ENCODE measurements around the gene HIPK3. TPM values are rescaled to one million over a fixed set of nuclear protein-coding genes. Genes with fewer than 3 reads are reported as not detected.

HIPK3 gene
- total RNA-seq, 1 donor from 2014 or later = 100 TPM

GRCh38 chr11:33373636-33374035 is 116.5 kb downstream of the HIPK3 start:
- DNase-seq (ENCODE audit: low read depth) = no peak
- H3K36me3 ChIP-seq (ENCODE audit: control insufficient read depth, insufficient read depth, low read length) = no peaks in the 10 kb centered on the region
- no peak for FAIRE-seq
- H3K4me3 ChIP-seq (ENCODE audit: low read depth, low read length) = no peak overlapping the region
- H3K27me3 ChIP-seq (ENCODE audit: control insufficient read depth, insufficient read depth, low read length) = no peaks in the 10 kb centered on the region
- TF ChIP-seq, protein P1, sequence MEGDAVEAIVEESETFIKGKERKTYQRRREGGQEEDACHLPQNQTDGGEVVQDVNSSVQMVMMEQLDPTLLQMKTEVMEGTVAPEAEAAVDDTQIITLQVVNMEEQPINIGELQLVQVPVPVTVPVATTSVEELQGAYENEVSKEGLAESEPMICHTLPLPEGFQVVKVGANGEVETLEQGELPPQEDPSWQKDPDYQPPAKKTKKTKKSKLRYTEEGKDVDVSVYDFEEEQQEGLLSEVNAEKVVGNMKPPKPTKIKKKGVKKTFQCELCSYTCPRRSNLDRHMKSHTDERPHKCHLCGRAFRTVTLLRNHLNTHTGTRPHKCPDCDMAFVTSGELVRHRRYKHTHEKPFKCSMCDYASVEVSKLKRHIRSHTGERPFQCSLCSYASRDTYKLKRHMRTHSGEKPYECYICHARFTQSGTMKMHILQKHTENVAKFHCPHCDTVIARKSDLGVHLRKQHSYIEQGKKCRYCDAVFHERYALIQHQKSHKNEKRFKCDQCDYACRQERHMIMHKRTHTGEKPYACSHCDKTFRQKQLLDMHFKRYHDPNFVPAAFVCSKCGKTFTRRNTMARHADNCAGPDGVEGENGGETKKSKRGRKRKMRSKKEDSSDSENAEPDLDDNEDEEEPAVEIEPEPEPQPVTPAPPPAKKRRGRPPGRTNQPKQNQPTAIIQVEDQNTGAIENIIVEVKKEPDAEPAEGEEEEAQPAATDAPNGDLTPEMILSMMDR (IDR thresholded peaks at IDR 0.05; ENCODE audit: insufficient read depth, low read length, severe bottlenecking) = no peak

GRCh38 chr11:33375236-33375635 is 118.1 kb downstream of the HIPK3 start:
- no peak for DNase-seq (ENCODE audit: low read depth)
- TF ChIP-seq, protein P1 (IDR thresholded peaks at IDR 0.05; ENCODE audit: insufficient read depth, low read length, severe bottlenecking) = no peak
- Histone ChIP-seq H3K4me3 (ENCODE audit: low read depth, low read length) (peak overlapping the region; percentile 41), H3K36me3 (ENCODE audit: control insufficient read depth, insufficient read depth, low read length) (no peaks in the 10 kb centered on the region), H3K27me3 (ENCODE audit: control insufficient read depth, insufficient read depth, low read length) (no peaks in the 10 kb centered on the region)
- FAIRE-seq = no peak

GRCh38 chr11:33375688-33376311 is 118.6 kb downstream of the HIPK3 start, which contains the start of gene KIAA1549L:
TSS of gene KIAA1549L (plus strand) at chr11:33376108.
- H3K36me3 ChIP-seq (ENCODE audit: control insufficient read depth, insufficient read depth, low read length) = no peaks in the 10 kb centered on the region
- FAIRE-seq (no peak), DNase-seq (ENCODE audit: low read depth) (no peak)
- no peaks in the 10 kb centered on the region for H3K27me3 ChIP-seq (ENCODE audit: control insufficient read depth, insufficient read depth, low read length)
- H3K4me3 ChIP-seq (ENCODE audit: low read depth, low read length) = peak within 1 kb of the TSS; percentile 41
- TF ChIP-seq, protein P1 (IDR thresholded peaks at IDR 0.05; ENCODE audit: insufficient read depth, low read length, severe bottlenecking) = no peak

- TF ChIP-seq, protein P1 (IDR thresholded peaks at IDR 0.05; ENCODE audit: insufficient read depth, low read length, severe bottlenecking) = no peak
- Histone ChIP-seq H3K36me3 (ENCODE audit: control insufficient read depth, insufficient read depth, low read length) (no peaks in the 10 kb centered on the region), H3K4me3 (ENCODE audit: low read depth, low read length) (peak overlapping the region; percentile 41), H3K27me3 (ENCODE audit: control insufficient read depth, insufficient read depth, low read length) (no peaks in the 10 kb centered on the region)
- FAIRE-seq (no peak), DNase-seq (ENCODE audit: low read depth) (no peak)
Observed at GRCh38 chr11:33376331-33377310, 119.4 kb downstream of the HIPK3 start.

DNA sequence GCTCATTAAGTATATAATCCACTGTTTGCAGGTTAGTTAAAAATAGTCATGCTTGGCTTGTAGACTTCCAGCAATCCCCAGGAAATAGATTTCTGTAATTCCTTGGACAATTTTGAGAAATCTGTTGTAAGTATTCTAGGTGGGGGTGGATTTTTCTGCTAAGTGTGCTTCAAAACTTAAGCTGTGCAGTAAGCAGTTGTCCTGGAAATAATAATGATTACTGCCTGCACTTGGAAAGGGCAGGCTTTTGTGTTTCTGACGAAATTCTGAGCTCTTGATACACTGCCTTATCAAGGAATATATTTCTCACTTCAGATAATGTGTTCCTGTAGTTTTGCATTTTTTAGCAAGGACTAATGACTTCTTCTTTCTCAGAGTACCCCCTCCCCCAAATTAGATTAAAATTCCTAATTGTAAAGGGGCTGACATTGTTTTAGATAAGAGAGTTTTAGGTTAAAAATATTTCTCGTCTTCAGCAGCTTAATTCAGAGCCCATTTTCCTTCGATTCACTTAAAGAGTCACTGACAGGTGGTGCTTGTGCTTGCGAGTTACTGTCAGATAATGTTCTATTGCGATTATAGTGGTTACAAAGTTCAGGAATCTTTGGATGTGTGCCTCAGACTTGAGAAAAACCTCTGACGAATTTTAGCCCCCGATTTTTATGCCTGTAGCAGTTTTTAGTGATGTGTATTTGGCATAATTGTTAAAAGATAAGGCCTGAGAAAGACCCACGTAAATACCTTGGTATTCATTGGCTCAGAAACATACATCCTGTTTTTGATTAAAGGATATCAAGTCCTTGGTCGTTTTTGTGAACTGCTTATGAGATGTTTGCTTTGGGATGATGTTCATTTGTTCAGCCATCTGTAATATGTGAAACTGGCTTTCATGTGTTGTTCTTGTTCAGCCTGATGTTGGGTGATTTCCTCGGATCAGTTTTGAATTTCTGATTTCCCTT is 120.5 kb downstream of the HIPK3 start:
- Histone ChIP-seq H3K4me3 (ENCODE audit: low read depth, low read length) (no peak overlapping the region), H3K36me3 (ENCODE audit: control insufficient read depth, insufficient read depth, low read length) (no peaks in the 10 kb centered on the region), H3K27me3 (ENCODE audit: control insufficient read depth, insufficient read depth, low read length) (no peaks in the 10 kb centered on the region)
- DNase-seq (ENCODE audit: low read depth) (no peak), FAIRE-seq (no peak)
- TF ChIP-seq, protein P1 (IDR thresholded peaks at IDR 0.05; ENCODE audit: insufficient read depth, low read length, severe bottlenecking) = no peak
